ENCODE measurements around the gene RGS13. TPM values are rescaled to one million over a fixed set of nuclear protein-coding genes. Genes with fewer than 3 reads are reported as not detected.
A peak's percentile ranks its signal among the peaks of the same experiment; 100 is the strongest.

The RGS13 gene
- total RNA-seq, 2 experiments from 2014 or later: 80.4 to 214 TPM

- CTCF ChIA-PET (ENCODE audit: unreplicated experiment): interaction anchor here (0.6 to 1.1 kb wide), 2 partner anchors 11 to 12 kb away, joined by 3 read pairs; no protein-coding TSS in a partner anchor
- POLR2A ChIA-PET: interaction anchor here (0.9 to 9.7 kb wide), 18 partner anchors 11 to 472 kb away, joined by 3 to 211 read pairs (median 6); partner anchors contain the start of genes RGS13, RGS2, RO60 and UCHL5
- Histone ChIP-seq H3K79me2 (ENCODE audit: insufficient read depth, low read depth, low read length) (peaks cover 49% of the 10 kb centered on the region; the same call in 1 of the 2 replicates), H3K4me3 (ENCODE audit: low read depth, low read length, poor library complexity, severe bottlenecking) (peak overlapping the region; percentile 66), H3K4me1 (ENCODE audit: insufficient read depth, low read length, poor library complexity, severe bottlenecking) (peaks cover 80% of the 10 kb centered on the region), H3K36me3 (ENCODE audit: insufficient read depth, low read length) (peaks cover 2% of the 10 kb centered on the region; the same call in 1 of the 2 replicates), H3K4me2 (ENCODE audit: low read length) (peak overlapping the region; percentile 85), H3K9me2 (ENCODE audit: insufficient read depth, low read length) (no peaks in the 10 kb centered on the region), H3K27ac (ENCODE audit: low read depth, low read length, poor library complexity, severe bottlenecking) (peak overlapping the region; percentile 100), H2AFZ (ENCODE audit: low read length) (peak overlapping the region; percentile 61; the same call in 1 of the 2 replicates), H3K9me3 (ENCODE audit: low read length) (no peaks in the 10 kb centered on the region; the same call in 1 of the 2 replicates), H4K20me1 (ENCODE audit: insufficient read depth, low read length) (no peaks in the 10 kb centered on the region)
- DNase-seq (ENCODE audit: low spot score): peak; percentile 46
- BruUV-seq (replicated peaks): no TSS peak
- TF ChIP-seq EZH2phosphoT487 (IDR thresholded peaks at IDR 0.05; ENCODE audit: borderline replicate concordance, low read depth, low read length) (no peak), CTCF (conservative IDR thresholded peaks at IDR 0.05; ENCODE audit: low read length) (no peak)
- intact Hi-C loops (cut with micrococcal nuclease; ENCODE audit: unreplicated experiment): loop anchor here (1.0 kb wide), 1 partner anchor 8 kb away; the partner anchor contains the start of gene RGS13
These were observed 8.0 kb upstream of the RGS13 start for GRCh38 chr1:192627901-192628300.

- ChIA-PET POLR2A (interaction anchor here (0.8 to 9.7 kb wide), 17 partner anchors 10 to 476 kb away, joined by 3 to 211 read pairs (median 7); partner anchors contain the start of genes RGS13, RGS2, RO60 and UCHL5), CTCF (ENCODE audit: unreplicated experiment) (interaction anchor here (0.6 to 1.1 kb wide), 3 partner anchors 11 to 12 kb away, joined by 3 read pairs; no protein-coding TSS in a partner anchor)
- Histone ChIP-seq H2AFZ (ENCODE audit: low read length) (peak overlapping the region; percentile 61; the same call in 1 of the 2 replicates), H3K9me3 (ENCODE audit: low read length) (no peaks in the 10 kb centered on the region; the same call in 1 of the 2 replicates), H3K4me2 (ENCODE audit: low read length) (peak overlapping the region; percentile 85), H3K36me3 (ENCODE audit: insufficient read depth, low read length) (peaks cover 2% of the 10 kb centered on the region; the same call in 1 of the 2 replicates), H4K20me1 (ENCODE audit: insufficient read depth, low read length) (no peaks in the 10 kb centered on the region), H3K9me2 (ENCODE audit: insufficient read depth, low read length) (no peaks in the 10 kb centered on the region), H3K4me3 (ENCODE audit: low read depth, low read length, poor library complexity, severe bottlenecking) (peak overlapping the region; percentile 66), H3K79me2 (ENCODE audit: insufficient read depth, low read depth, low read length) (peaks cover 53% of the 10 kb centered on the region; the same call in 1 of the 2 replicates), H3K27ac (ENCODE audit: low read depth, low read length, poor library complexity, severe bottlenecking) (peak overlapping the region; percentile 100), H3K4me1 (ENCODE audit: insufficient read depth, low read length, poor library complexity, severe bottlenecking) (peaks cover 86% of the 10 kb centered on the region)
- intact Hi-C loops (cut with micrococcal nuclease; ENCODE audit: unreplicated experiment): loop anchor here (1.0 kb wide), 1 partner anchor 8 kb away; the partner anchor contains the start of gene RGS13
- no peak for DNase-seq (ENCODE audit: low spot score)
- no TSS peak for BruUV-seq (replicated peaks)
- TF ChIP-seq EZH2phosphoT487 (IDR thresholded peaks at IDR 0.05; ENCODE audit: borderline replicate concordance, low read depth, low read length): no peak
- TF ChIP-seq CTCF (conservative IDR thresholded peaks at IDR 0.05; ENCODE audit: low read length): no peak
These were observed 7.4 kb upstream of the RGS13 start for GRCh38 chr1:192628396-192629057.

Data from OCI-LY7 (cell line).